NCI-H1930 (cell line): ENCODE results near the gene SPOCD1.

ENCODE experiments used
- DNase-seq, 2 experiments: peaks; one replicate each; lab custom pipeline; 2025; lab: John Stamatoyannopoulos, UW

Gene SPOCD1

DNA sequence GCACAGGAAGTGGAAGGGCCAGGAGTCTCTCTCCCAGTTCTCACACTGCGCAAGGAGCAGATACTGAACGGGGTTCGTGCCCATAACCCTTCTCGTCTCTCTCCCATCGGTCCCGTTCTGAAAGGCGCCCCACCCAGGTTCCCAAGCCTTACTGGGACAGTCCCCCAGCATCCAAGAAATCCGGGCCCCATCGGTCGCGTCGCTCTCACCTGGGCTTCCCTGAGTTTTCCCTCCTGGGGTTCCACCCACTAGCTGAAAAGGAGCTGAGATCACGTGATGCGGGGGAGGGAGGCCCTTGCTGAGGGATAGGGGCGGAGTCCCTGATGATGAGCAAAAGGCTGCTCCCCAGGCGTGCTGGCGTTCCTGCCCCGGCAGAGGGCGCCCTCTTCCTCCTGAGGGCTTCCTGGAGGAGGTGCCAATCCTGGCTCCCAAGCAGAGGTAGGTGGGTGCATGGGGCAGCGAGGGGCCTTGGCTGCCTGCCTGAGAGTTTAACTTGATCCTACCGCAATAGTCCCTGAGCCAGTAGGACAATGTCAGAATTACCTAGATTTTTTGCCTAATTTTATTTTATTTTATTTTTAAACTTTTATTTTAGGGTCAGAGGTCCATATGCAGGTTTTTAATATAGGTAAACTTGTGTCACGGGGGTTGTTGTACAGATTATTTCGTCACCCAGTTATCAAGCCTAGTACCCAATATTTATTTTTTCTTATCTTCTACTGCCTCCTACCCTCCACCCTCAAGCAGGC, at the start of gene SPOCD1:
TSS of gene SPOCD1 (minus strand) at position 271 of the 749 bp plus-strand sequence. CDS start 689 bp downstream, outside the sequence.
- no peak for DNase-seq

DNA sequence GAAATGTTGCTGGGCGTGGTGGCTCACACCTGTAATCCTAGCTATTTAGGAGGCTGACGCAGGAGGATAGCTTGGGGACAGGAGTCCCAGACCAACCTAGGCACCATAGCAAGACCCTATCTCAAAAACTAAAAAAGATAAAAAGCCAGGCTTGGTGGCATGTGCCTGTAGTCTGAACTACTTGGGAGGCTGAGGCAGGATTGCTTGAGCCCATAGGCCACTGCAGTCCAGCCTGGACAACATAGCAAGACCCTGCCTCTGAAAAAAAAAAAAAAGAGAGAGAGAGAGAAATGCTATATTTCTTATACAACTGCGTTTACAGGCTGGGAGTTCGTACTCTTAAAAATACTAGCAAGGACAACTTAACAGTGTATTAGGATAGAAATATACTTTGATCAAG, 46.2 kb upstream of the SPOCD1 start:
- no peak for DNase-seq

DNA sequence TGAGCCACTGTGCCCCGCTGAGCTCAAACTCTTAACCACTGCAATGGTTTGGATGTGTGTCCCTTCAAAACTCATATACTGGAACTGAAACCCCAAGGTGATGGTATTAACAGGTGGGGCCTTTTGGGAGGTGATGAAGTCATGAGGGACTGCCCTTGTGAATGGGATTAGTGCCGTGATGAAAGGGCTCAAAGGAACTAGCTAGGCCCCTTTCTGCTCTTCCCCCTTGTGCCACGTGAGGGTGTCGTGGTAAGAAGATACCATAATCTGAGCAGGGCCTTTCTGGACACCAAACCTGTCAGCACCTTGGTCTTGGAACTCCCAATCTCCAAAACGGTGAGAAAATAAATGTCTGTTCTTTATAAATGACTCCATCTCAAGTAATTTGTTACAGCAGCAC, 45.5 kb upstream of the SPOCD1 start:
- no peak for DNase-seq

DNA sequence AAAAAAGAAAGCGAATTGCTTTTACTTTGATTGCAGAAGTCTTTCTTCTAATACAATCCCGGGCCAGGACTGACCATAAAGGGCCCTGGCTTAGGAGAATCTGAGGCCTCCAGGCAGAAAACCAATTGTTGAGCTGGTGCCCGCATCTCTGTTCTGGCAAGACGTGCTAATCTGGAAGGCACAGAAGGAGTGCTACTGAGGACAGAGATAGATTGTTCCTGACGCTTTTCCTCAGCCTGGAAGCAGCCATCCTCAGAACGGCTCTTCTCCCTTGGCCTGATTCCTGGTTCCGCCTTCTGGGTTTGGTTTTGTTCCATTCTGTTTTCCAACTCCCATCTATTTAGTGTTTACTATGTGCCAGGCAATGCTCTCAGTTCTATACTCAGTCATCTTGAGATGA, 44.8 kb upstream of the SPOCD1 start:
- DNase-seq = no peak

DNA sequence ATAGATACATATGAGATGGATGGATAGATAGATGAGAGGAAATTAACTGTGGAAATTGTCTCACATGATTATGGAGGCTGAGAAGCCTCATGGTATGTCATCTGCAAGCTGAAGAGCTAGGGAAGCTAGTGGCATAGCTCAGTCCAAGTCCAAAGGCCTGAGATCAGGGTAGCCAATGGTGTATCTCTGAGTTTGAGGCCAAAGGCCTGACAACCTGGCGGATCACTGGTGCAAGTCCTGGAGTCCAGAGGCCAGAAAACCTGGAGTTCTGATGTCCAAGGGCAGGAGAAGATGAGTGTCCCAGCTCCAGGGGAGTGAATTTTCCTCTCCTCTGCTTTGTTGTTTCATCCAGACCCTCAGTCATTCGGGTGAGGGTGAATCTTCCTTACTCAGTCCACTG, 43.9 kb upstream of the SPOCD1 start:
- DNase-seq = no peak

DNA sequence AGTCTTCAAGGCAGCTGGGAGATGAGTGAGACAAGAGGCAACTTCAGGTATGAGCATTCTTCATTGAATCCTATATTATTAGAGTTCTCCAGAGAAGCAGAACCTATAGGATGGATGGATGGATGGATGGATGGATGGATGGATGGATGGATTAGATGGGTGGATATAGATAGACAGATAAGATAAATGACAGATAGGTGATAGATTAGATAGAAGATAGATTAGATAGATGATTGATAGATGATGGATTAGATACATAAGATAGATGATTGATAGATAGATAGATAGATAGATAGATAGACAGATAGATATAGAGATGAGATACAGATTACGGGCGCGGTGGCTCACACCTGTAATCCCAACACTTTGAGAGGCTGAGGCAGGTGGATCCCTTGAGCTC, 43.2 kb upstream of the SPOCD1 start:
- no peak for DNase-seq

DNA sequence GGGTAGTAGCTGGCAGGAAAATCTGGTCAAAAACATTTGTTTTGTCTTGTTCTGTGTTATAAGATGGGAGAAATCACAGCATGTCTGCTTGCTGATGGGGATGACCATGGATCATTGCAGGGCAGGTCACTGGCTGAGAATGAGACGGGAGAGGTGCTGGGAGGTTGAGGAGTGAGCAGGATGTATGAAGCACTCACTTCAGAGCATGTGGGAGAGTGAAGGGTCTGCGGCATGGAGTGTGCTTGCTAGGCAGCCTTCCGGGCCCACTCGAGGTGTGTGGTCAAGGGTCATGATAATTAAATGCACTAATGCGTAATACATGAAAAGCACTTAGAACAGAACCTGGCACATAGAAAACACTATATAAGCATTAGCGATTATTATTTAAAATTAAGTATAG, 42.0 kb upstream of the SPOCD1 start:
- no peak for DNase-seq

DNA sequence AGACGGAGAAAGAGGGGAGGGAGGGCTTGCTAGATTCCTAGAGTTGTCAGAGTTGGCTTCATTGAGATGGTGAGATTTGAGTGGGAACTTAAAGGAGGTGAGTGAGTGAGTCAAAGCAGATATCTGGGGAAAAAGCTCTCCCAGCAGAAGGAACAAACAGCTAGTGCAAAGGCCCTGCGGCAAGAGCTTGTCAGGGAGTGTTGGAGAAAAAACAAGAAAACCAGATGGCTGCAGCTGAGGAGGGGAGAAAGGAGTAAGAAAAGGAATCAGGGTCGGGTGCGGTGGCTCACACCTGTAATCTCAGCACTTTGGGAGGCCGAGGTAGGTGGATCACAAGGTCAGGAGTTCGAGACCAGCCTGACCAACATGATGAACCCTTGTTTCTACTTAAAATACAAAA, 40.3 kb upstream of the SPOCD1 start:
- DNase-seq = no peak

DNA sequence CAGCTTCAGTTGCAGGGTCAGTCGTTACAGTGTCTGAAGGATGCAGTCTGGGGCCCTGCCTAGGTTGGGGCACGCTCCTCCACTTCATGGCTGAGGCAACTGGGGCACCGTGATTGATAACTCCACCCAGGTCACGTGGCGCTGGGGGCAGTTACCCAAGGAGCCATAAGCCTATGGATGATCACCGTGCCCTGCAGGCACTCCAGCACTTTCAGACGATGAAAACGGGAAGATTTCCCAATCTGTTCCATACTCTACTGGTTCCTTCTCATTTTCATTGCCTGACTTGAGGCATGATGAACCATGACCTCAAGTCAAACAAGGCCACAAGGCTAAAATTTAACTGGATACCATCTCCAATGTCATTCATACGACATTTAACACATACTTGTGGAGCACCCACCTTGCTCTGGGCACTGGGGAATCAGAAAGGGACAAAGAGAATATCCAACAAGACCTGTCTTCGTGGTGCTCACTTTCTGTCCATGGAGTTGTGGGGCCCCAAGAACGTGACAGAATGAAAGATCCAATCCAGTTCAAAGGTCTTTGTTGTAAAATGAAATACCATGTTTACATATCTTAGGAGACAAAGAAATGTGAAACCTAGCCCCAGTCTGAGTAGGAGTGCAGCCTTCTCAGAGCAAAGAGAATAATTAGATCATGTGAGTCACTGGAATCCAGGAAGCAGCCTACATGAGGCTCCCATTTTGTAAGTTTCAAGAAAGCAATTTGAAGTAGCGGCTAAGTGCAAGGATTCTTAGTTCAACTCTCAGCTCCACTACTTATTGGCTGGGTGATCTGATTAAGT, 39.4 kb upstream of the SPOCD1 start:
- DNase-seq = no peak

DNA sequence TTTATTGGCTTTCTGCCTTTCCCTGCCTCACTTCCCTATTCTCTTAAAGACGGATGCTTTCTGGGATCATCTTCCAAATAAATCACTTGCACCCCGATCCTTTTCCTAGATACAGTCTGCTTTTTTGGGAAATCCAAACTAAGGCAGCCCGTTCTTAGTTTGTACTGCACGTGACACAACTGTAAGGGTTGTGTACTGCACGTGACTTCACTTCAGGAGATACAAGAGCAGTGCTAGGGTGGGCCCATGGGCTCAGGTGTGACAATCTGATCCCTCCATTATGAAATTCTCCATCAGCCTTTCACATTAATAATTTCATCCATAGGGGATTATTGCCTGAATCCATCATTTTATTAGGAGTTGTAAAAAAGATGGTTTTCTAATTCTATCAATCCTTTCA, 33.8 kb upstream of the SPOCD1 start:
- DNase-seq = no peak

DNA sequence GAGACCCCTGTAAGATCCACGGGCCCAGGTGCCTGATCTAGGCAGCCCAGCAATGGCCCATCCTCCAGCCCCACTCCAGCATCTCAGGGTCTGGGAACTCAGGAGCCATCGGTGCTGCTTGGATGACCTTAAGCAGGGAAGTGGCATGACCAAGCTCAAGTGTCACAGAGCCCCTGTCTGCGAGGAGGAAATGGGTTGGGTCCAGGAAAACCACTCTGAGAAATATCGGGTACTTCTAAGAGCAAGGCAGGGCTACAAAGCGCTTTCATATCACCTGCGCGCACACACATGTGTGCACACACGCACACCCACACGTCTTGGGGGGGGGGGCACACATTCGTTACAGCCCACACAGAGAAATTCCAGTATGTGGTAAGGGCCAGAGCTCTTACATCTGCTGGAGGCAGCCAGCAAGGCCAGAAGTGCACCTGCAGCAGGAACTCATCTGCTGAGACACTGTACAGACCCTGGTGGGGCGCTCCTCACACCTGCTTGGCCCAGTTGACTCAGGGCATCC, 32.6 kb upstream of the SPOCD1 start:
- no peak for DNase-seq

DNA sequence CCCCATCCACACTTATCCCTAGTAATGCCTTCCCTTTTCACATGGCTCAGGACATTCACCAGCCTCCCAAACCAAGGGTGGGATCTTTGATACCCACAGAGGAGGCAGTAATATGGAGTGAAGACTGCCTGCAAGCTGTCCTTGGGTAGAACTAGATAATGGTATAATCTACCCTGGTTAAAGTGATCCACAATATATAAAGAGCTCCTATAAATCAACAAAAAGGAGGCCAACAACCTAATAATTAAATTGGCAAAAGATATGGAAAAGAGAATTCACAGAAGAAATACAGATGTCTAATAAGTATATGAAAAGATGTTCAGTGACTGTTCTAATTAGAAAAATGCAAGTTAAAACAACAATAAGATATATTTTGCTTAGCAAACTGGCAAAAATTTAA, 30.7 kb upstream of the SPOCD1 start:
- DNase-seq = no peak

DNA sequence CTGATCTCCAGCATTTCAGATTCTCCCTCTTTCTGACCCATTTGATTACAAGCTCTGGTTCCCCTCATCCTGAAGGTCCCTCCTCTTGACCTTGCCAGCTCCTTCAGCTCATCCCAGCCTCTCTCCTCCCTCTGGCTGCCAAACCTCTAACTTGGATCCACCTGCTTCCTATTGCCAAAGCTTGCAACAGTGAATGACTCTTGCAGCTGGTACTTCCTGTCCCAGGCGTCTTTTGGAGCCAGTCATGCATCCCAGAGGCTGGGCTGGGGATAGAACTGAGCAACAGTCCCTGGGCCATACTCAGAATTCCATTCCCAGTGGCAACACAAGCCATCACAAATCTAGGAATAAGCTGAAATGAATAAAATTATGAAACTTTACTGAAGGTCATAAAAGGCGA, 27.7 kb upstream of the SPOCD1 start:
- DNase-seq = no peak

DNA sequence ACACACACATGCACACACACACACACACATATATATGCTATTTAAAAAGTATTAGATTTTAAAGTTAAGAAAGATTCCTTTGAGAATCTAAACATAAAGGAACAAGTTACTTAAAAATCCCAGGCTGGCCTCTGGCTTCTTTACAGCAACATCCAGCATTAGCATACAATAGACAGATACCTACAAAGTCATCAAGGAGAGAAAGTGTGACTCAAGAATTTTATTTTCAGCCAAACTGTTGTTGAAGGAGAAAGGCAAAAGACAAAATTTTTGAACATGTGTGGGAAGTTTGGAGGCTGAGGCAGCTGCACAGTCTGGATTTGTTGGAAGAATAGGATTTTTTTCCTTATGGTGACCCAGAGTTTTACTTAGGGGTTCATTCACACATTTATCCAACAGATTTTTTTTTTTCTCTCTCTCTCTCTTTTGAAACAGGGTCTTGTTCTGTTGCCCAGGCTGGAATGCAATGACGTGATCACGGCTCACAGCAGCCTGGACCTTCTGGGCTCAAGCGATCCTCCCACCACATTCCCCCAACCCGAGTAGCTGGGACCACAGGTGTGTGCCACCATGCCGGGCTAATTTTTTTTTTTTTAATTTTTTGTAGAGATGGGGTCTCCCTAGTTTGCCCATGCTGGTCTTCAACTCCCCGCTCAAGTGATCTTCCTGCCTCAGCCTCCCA, 24.0 kb upstream of the SPOCD1 start:
- DNase-seq = no peak

DNA sequence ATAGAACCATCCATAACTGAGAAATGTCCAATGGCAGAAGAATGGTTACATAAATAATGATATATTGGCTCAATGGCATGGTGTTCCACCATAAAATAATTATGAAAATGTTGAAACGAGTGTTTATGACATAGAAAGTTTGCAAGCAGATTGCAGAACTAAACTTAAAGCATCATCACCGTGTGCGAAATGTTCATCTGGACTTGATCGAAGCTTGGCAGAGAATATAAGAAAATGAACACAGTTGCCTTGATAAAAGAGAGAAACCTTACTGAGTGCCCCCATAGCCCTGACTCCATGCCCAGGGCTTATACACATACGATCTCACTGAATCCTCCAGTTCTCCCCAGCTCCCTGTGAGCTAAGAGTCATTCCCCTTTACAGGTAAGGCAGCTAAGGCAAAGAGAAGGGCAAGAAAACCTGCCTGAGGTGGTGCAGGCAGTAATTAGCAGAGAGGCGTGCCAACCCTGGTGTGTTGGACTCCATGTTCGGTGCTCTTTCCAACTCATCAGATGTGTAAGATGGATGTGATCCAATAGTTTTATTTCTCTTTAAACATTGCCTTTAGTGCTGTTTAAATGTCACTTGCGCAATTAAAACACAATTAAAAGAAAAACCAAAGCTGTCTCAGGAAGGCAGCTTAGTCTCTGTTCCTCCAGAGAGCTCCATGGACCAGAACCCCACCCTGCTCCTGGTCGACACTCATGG, 21.8 kb upstream of the SPOCD1 start:
- no peak for DNase-seq

DNA sequence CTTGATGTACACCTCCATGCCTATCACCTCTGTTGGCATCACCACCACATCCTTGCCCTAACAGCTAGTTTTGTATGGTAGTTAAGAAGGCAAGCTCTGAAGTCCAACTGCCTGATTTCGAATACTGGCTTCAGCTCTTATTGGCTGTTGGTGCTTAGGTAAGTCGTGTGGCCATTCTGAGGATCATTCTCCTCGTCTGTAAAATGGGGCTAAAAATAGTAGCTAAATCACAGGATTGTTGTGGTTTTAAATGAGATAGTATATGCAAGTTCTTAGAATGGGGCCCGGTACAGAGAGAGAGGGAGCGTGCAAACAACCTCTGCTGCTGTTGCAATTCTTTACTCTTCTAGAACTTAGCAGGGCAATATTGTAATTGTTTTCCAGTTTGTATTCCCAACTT, 20.8 kb upstream of the SPOCD1 start:
- DNase-seq = no peak

DNA sequence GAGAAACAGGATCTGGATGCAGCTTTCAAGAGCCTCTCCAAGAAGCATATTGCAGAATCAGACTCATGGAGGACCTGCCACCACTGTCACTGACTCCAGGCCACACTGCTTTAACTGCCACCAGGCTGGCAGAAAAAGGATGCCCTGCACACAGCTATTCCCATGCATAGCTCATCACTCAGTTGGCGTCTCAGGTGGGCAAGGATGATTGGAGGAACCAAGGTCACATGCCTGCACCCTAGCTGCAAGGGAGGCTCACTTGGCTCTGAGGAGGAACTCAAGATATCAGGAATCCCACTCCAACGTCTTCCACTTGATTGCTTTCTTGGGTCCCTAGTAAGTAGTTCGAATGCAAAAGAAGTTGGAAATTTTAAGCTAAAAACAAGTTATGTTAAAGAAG, 19.6 kb upstream of the SPOCD1 start:
- no peak for DNase-seq

DNA sequence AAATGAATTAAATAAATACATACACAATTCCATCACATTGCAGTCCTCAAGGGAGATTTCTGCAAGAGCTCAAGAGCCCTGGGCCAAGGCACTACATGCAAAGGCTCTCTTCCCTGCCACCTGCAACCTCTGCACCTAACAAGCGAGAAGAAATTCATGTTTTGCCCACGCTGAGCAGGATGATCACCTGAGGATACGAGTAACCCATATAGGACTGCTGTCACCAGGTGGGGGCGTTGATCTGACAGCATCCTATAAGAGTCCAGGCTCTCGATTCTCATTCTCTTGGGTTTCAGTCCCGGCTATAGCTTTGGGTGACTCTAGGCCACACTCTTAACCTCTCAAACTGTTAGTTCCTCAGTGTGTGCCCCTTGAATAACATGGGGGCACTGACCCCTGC, 18.7 kb upstream of the SPOCD1 start:
- DNase-seq = no peak

DNA sequence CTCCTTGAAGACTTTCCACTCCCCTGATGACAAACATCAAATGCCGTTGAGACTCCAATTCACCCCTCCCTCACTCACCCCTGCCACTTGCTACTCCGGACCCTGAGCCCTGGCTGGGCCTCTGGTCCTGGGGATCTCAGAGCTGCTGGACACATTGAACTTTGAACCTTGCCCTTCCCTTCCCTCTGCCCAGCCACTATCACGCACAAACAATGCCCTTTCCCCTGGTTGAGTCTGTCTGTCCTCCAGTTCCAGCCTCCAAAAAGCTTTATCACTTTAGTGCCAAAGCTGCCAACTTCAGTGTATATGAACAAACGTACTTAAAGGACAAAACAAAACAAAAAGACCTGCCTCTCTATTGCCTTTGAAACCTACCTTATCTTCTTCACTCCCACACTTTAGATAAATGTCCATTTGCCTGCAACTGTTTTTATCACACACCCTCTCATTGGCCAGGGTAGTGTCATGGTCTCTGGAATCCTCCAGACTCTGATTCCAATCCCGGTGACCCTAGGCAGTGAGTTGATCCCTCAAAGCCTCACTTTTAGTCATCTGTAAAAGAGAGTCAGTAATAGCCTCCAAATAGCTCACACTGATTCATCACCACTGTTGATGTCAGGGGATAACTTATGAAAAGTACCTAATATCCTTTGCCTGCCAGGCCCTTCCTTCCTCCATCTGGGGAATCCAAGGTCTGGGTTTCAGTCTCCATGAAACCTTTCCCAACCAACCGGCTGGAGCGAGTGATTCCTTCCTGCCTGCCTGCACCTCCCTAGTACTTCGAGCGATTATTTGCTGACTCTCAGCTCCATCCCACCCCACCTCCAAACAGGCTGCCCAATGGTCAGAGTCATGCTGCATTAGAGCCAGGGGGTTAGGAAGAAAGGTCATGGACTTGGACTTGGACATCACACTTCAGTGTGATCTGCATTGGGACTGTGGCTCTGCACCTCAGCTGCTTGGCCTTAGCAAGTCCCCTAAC, 15.9 kb upstream of the SPOCD1 start:
- DNase-seq = no peak

DNA sequence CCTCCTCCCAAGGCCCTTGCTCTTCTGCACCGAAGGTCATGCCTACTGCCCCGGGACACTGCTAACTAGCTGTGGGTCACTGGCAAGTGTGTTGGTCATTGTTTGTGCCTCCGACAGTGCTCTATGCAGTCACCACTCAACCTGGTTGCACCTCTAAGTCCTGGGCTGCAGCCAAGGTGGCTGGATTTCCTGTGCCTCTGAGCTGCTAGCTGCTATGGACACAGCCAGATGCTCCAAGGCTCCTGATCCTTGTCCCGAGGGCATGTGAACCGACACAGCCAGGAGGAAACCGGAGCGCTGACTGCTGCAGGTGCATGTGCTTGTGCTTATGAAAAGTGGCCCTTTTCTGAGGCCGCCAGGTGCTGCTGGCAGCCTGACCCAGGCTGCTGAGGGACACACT, 14.7 kb upstream of the SPOCD1 start:
- DNase-seq = no peak

DNA sequence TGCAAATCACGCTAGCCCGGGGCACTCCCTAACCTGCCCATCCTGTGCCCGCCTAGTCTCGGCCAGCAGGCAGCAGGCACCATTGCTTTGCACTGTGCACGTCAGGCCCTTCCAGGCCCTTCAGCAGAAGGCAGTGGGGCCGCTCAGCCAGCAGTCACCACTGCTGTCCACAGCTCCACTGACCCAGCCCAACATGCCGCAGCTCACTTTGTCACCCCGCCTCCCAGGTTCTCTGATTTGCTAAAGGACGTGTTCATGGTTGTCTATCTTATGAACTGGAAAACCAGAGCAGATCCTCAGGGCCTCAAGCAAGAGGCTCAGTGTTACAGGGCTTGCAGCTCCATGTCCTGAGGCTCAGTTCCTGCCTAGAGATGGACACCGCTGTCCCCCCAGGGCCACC, 14.2 kb upstream of the SPOCD1 start:
- DNase-seq = no peak
